ENCODE data around the gene DAAM2.
A peak's percentile ranks its signal among the peaks of the same experiment; 100 is the strongest.

Gene DAAM2

GRCh38 chr6:39790772-39791171, 1.4 kb upstream of the DAAM2 start:
- DNase-seq = no peak

DNA sequence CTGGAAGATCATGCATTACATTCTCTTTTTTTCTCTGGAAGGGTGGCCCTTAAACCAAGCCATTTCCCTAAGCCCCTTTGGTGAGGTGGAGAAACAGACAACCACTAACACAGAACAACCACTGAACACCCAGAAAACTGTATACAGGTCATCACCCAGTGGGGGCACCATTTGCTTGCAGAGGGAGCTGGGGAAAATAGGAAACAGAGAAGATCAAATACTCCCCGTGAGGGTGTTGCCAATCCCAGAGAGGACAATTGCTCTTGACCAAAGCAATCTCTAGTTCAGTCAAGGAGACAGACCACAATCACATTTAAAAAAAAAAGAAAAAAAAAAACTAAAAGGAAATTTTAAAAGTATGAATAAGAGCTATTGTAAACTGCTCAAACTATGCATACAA, 865 bp upstream of the DAAM2 start:
- peak; percentile 11 for DNase-seq

GRCh38 chr6:39792540-39793450, 619 bp downstream of the DAAM2 start:
- DNase-seq = no peak

- no peak for DNase-seq
These were observed 1.3 kb downstream of the DAAM2 start for GRCh38 chr6:39793516-39793915.

DNA sequence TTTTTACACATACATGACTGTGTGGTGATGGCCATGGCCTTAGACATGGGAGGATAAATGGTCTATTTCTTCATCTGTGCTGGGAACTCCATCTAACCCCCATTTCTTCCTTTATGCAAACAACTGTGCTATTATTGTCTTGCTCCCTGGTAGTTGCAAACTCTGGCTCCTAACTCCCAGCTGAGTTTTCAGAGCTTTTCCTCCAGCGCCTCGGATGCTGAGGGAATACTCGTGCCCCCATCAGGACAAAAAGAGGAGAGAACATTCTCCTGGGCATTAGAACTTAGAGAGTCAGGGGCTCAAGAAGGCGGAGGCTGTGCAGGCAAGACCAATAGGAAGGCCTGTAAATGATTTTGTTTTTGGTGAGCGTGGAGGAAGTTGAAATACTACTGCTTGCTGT, 2.1 kb downstream of the DAAM2 start:
- no peak for DNase-seq

DNA sequence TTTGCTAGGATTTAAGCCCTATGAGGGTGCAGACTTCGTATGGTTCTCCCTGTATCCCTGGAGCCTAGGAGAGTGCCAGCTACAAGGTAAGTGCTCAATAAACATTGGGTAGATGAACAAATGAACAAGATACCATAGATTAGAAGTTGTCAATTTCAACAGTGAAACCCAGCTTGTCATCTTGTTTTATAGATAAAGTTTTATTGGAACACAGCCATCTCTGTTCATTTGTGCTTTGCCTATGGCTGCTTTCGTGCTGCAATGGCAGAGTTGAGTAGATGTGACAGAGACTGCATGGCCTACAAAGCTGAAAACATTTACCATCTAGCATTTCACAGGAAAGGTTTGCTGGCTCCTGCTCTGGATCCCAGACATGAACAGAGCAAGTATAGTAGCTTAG, 5.6 kb downstream of the DAAM2 start:
- no peak for DNase-seq

- DNase-seq = no peak
These were observed 8.2 kb downstream of the DAAM2 start for GRCh38 chr6:39800034-39801032.

DNA sequence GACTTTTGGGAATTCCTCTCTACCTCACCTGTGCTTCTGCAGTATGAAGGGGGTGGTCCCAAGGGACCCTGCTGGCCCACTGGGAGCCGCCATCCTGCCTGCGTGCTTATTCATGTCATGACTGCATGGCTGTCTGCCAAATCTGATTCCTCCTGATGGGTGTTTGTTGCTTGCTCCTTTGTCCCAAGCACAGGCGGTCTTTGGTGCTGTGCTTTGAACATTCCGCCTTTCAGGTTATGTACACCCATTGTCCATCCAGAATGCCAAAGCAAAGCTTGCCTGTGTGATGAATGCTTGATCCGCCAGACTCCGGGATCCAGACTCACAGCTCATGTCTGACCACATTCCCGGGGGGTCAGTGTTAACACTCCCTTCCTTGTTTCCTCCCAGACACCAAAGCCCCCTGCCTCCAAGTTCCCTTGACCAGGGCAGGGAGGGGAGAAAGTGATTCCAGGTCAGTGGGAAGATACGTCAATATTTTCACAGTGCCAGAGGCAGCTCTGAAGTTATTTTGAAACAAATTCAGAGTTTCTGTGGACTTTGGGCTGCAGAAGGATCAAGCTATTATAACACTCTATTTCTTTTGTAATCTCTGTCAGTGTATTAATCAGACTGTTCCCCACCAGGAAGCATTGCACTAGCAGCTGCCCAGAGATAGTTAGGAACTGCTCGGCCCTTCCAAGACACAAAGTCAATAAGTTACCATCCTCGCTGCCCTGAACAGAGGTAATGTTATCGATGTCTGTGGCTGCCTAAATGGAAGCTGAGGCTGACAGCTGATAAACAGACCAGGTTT, 9.5 kb downstream of the DAAM2 start:
- peak; percentile 74 for DNase-seq

- DNase-seq = no peak
These were observed 11.7 kb downstream of the DAAM2 start for GRCh38 chr6:39803872-39804271.

DNA sequence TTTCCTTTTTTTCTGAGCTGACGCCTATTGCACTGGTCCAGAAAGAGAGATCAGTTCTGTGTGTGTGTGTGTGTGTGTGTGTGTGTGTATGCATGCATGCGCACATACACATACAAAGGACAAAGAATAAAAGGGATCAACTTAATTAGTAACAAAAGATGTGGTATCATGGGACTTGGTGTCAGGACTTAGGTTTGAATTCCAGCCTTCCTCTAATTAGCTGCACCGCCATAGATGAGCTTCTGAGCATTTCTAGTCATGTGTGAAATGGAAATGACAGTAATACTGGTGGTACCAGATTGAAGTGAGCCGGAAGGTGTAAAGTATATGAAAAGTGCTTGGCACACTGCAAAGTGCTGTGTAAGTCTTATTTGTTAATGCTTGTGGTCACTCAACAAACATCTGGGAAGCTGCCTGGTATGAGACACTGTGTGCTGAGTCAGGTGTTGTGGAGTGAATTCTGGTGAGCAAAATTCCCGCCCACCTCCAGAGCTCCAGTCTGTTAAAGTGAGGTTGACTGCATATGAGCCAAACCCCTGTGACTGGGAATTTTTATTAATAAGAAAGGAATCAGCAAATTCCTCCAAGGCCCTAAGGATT, 12.4 kb downstream of the DAAM2 start:
- DNase-seq = no peak

GRCh38 chr6:39806278-39806677, 14.1 kb downstream of the DAAM2 start:
- DNase-seq = no peak

- DNase-seq = no peak
These were observed 16.2 kb downstream of the DAAM2 start for GRCh38 chr6:39808346-39808745.

- no peak for DNase-seq
These were observed 16.8 kb downstream of the DAAM2 start for GRCh38 chr6:39808964-39809363.

DNA sequence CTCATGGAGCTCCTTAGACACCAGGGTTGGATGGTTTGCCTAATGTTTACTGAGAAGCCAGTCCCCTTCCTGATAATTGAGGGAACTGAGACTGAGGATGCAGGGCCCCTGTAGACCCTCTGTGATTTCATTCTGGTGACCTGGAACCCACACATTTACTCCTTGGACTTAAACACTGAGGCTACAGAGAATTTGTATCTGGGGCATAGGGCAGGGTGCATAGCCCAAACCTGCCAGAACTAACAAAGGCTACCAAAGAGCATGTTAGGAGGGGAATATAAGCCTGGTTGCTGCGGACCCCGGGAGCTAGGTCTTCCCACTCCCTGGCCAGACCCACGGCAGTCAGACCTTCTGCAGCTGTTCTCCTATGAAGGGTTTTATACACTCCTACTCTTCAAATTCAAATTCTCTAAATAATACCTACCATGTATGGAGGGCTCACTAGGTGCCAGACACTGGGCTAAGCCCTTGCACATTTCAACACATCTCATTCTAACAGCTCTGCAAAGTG, 19.7 kb downstream of the DAAM2 start:
- no peak for DNase-seq

- DNase-seq = no peak
These were observed 20.3 kb downstream of the DAAM2 start for GRCh38 chr6:39812496-39812852.

GRCh38 chr6:39812853-39813533, 20.8 kb downstream of the DAAM2 start:
- no peak for DNase-seq

DNA sequence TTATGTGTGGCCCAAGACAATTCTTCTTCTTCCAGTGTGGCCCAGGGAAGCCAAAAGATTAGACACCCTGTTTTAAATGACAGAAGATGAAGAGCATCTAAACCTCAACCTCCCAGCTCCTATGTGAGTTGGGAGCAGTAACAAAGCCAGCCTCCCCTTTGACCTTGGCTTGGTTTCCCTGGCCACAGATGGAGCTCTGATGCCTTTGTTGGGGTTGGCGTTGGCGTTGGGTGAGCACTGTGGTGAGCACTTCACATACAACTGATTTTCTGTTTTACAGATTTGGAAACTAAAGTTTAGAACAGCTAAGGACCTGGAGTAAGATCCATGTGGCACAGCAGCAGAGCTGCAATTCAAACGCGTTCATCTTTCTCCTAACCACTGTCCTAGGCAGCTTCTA, 22.1 kb downstream of the DAAM2 start:
- no peak for DNase-seq

- no peak for DNase-seq
These were observed 23.2 kb downstream of the DAAM2 start for GRCh38 chr6:39815356-39815755.

DNA sequence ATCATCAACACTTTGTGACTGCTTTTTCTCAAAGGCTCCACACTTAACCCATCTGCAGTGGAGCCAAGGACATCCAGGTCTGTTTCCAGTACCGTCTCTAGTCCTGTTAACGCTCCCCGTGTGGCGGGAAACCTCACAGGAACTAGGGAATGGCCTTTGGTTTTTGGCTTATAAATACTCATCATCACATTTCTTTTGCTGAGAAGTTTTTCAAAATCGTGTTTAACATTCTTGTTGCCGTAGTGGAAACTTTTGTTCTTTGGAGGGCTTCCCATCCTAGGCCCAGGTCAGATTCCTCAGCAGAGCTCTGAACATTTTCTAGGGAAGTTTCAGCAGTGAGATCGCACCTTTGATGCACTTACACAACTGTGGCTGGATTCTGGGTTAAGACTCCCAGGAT, 24.6 kb downstream of the DAAM2 start:
- no peak for DNase-seq

- DNase-seq = no peak
These were observed 26.5 kb downstream of the DAAM2 start for GRCh38 chr6:39818695-39819094.

DNA sequence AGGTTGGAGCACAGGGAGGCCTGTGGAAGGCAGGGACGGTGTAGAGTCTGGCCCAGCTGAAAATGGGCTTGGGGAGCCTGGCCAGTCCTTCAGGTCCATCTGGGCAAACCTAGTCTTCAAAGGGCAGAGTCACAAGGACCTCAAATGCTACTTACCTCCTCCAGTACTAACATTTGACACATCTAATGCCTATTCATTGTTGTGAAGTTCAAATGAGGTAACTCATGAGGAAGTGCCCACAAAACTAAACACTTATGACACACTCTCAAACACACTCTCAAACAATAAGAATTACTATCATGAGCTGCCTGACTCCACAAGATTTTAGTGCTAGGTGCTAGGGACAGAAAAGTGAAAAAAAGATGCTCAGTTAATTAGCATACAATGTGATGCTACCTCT, 27.1 kb downstream of the DAAM2 start:
- DNase-seq = no peak

DNA sequence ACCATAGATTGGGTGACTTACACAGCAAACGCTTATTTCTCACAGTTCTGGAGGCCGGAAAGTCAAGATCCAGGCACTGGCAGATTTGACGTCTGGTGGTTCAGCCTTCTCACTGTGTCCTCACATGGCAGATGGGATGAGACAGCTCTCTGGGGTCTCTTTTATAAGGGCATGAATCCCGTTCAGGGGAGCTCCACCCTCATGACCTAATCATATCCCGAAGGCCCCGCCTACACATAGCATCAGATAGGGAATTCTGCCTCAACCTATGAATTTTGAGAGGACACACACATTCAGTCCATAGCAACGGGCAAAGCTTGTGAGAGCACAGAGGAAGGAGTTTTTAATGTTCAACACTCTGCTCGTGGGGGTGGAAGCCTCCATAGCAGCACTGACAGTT, 27.5 kb downstream of the DAAM2 start:
- no peak for DNase-seq

Measured in NCI-H1105 treated with DMSO at 0.1 percent for 48 hours (cell line).